Measurements from ENCODE around the gene MIOX. TPM values are rescaled to one million over a fixed set of nuclear protein-coding genes. Genes with fewer than 3 reads are reported as not detected.

MIOX gene
- total RNA-seq, 2 experiments from 2014 or later = 0.48 to 0.60 TPM

GRCh38 chr22:50525858-50526107, 39.1 kb downstream of the MIOX start:
- peak overlapping the region; percentile 86 for H3K27ac Mint-ChIP-seq
- CTCF ChIA-PET = interaction anchor here (0.6 to 6.0 kb wide), 46 partner anchors 9 to 339 kb away, joined by 3 to 150 read pairs (median 5); partner anchors contain the start of genes ARSA, CHKB, CPT1B and HDAC10
- peak overlapping the region; percentile 86 for H3K4me3 Mint-ChIP-seq

GRCh38 chr22:50526108-50526833, 39.6 kb downstream of the MIOX start:
- peak; percentile 89 for DNase-seq
- Mint-ChIP-seq H3K36me3 (ENCODE audit: low read depth) (peaks cover 47% of the 10 kb centered on the region), H3K27me3 (no peaks in the 10 kb centered on the region), H3K9me3 (no peaks in the 10 kb centered on the region), H3K4me3 (peak overlapping the region; percentile 83), H3K4me1 (peaks cover 43% of the 10 kb centered on the region), H3K27ac (peak overlapping the region; percentile 89)
- ChIA-PET POLR2A (interaction anchor here (0.6 to 12.1 kb wide), 40 partner anchors 9 to 554 kb away, joined by 3 to 583 read pairs (median 6); partner anchors contain the start of genes ARSA, CHKB, CPT1B and HDAC10), CTCF (interaction anchor here (0.7 to 6.0 kb wide), 40 partner anchors 9 to 339 kb away, joined by 3 to 150 read pairs (median 5); partner anchors contain the start of genes ARSA, CHKB, CPT1B and HDAC10)

More at GRCh38 chr22:50525858-50526107, 39.1 kb downstream of the MIOX start:
- H3K9me3 Mint-ChIP-seq = no peaks in the 10 kb centered on the region
- no peak for DNase-seq
- peaks cover 45% of the 10 kb centered on the region for H3K36me3 Mint-ChIP-seq (ENCODE audit: low read depth)
- peaks cover 43% of the 10 kb centered on the region for H3K4me1 Mint-ChIP-seq
- POLR2A ChIA-PET = interaction anchor here (0.6 to 12.1 kb wide), 45 partner anchors 9 to 554 kb away, joined by 3 to 583 read pairs (median 4); partner anchors contain the start of genes ADM2, ARSA, CHKB and CPT1B
- no peaks in the 10 kb centered on the region for H3K27me3 Mint-ChIP-seq

GRCh38 chr22:50526834-50527801, 40.5 kb downstream of the MIOX start:
- Mint-ChIP-seq H3K27me3 (no peaks in the 10 kb centered on the region), H3K27ac (peak overlapping the region; percentile 89), H3K4me1 (peaks cover 43% of the 10 kb centered on the region), H3K9me3 (no peaks in the 10 kb centered on the region), H3K36me3 (ENCODE audit: low read depth) (peaks cover 48% of the 10 kb centered on the region), H3K4me3 (peak overlapping the region; percentile 83)
- peak; percentile 69 for DNase-seq
- POLR2A ChIA-PET = interaction anchor here (0.7 to 12.1 kb wide), 12 partner anchors 11 to 94 kb away, joined by 3 to 583 read pairs (median 18); partner anchors contain the start of genes CHKB, KLHDC7B, LMF2 and NCAPH2
- CTCF ChIA-PET = interaction anchor here (0.6 to 6.0 kb wide), 7 partner anchors 15 to 251 kb away, joined by 3 to 150 read pairs (median 4); partner anchors contain the start of genes KLHDC7B, LMF2 and SYCE3

DNA sequence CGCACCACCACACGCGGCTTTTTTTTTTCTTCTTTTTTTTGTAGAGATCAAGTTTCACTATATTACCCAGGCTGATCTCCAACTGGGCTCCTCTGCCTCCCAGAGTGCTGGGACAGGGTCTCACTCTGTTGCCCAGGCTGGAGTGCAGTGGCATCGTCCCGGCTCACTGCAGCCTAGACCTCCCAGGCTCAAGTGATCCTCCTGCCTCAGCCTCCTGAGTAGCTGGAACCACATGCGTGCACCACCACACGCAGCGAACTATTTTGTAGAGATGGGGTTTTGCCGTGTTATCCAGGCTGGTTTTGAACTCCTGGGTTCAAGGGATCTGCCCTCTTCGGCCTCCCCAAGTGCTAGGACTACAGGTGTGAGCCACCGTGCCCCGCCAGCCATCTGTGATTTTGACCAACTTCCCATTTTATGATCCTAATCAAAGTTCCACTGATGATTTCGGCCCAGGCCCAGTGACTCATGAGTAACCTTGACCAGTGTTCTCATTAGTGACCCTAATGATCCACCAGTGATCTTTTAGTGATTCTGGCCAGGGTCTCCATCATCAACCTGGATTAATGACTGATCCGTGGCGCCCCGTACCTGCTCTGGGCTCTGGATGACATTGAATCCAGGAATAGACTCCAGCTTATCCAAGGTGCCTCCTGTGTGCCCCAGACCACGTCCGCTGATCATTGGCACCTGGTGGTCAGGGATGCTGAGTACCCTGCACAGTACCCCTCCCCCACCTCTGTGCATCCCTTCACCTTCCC, 41.4 kb downstream of the MIOX start:
- Mint-ChIP-seq H3K27me3 (no peaks in the 10 kb centered on the region), H3K27ac (peak overlapping the region; percentile 89), H3K4me3 (peak overlapping the region; percentile 83), H3K36me3 (ENCODE audit: low read depth) (peaks cover 49% of the 10 kb centered on the region), H3K9me3 (no peaks in the 10 kb centered on the region), H3K4me1 (peaks cover 48% of the 10 kb centered on the region)
- no peak for DNase-seq
- CTCF ChIA-PET = interaction anchor here (1.1 to 6.0 kb wide), 5 partner anchors 14 to 252 kb away, joined by 3 to 150 read pairs (median 7); partner anchors contain the start of genes KLHDC7B, LMF2 and SYCE3
- POLR2A ChIA-PET = interaction anchor here (0.8 to 12.1 kb wide), 15 partner anchors 10 to 277 kb away, joined by 3 to 583 read pairs (median 9); partner anchors contain the start of genes CHKB, HDAC10, KLHDC7B and LMF2

DNA sequence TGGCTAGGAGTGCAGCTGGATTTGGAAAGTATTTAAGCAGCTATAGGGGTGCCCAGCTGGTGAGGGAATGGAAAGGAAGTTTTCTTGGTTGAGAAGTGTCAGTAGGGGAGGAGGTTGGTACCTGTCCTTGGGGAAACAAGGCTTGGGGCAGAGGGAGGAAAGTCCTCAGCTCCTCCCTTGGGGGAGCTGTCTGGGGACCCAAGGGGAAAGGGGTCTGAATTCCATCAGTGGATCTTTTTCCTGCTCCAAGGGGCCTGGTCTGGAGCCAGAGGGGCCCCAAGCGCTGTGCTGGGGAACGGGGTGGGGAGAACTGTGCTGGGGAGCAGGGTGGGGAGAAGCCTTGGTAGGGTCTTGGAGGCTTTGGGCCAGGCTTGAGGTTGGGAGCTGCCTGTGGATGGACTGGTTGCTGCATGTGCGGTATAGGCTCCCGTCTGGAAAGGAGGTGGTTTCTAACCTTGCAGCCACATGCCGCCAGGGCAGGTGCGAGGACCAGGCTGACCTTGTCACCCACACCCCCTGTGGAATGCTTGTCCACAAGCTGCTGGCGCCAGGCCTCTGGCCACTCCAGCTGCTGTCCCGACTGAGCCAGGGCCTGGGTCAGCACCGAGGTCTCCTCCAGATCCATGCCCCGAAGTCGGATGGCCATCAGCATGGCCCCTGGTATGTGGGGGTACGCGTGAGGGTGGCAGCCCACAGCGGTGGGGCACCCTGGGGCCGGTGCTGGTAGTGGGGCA, 42.2 kb downstream of the MIOX start:
- H3K27ac Mint-ChIP-seq = peak overlapping the region; percentile 89
- peaks cover 49% of the 10 kb centered on the region for H3K4me1 Mint-ChIP-seq
- DNase-seq = no peak
- ChIA-PET CTCF (interaction anchor here (1.4 to 6.0 kb wide), 4 partner anchors 13 to 92 kb away, joined by 4 to 150 read pairs (median 14); partner anchors contain the start of genes KLHDC7B, LMF2, NCAPH2 and SYCE3), POLR2A (interaction anchor here (0.6 to 12.1 kb wide), 16 partner anchors 9 to 277 kb away, joined by 3 to 583 read pairs (median 6); partner anchors contain the start of genes CHKB, HDAC10, LMF2 and NCAPH2)
- H3K9me3 Mint-ChIP-seq = no peaks in the 10 kb centered on the region
- H3K27me3 Mint-ChIP-seq = no peaks in the 10 kb centered on the region
- peak overlapping the region; percentile 83 for H3K4me3 Mint-ChIP-seq
- peaks cover 44% of the 10 kb centered on the region for H3K36me3 Mint-ChIP-seq (ENCODE audit: low read depth)

DNA sequence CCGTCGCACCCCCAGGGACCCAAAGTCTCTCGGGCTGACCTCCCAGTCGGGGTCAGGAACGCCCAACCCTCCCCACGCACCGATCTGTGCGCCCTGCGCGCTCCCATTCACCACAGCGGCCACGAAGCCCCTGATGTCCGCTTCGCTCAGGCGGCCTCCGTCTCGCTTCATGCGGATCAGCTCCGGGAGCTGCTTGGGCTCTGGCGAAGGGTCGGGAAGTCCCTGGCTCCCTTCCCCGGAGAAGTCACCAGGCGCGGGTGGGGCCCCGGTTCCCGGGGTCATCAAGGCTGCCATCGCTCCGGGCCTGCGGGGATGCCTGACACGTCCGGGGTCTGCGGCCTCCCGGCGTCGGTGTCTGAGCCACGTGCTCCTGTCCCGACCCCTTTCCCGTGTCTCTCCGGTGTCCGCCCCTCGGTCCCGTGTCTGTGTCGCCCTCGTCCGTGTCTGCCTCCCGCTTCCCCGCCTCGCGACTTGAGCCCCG, 42.8 kb downstream of the MIOX start:
- H3K36me3 Mint-ChIP-seq (ENCODE audit: low read depth) = peaks cover 42% of the 10 kb centered on the region
- no peak for DNase-seq
- ChIA-PET POLR2A (interaction anchor here (0.6 to 12.1 kb wide), 23 partner anchors 9 to 578 kb away, joined by 3 to 583 read pairs (median 4); partner anchors contain the start of genes ARSA, CHKB, KLHDC7B and LMF2), CTCF (interaction anchor here (1.0 to 6.0 kb wide), 5 partner anchors 12 to 92 kb away, joined by 4 to 150 read pairs (median 6); partner anchors contain the start of genes KLHDC7B, LMF2, NCAPH2 and SYCE3)
- H3K4me3 Mint-ChIP-seq = peak overlapping the region; percentile 83
- H3K9me3 Mint-ChIP-seq = no peaks in the 10 kb centered on the region
- H3K27ac Mint-ChIP-seq = peak overlapping the region; percentile 89
- H3K4me1 Mint-ChIP-seq = peaks cover 53% of the 10 kb centered on the region
- no peaks in the 10 kb centered on the region for H3K27me3 Mint-ChIP-seq

DNA sequence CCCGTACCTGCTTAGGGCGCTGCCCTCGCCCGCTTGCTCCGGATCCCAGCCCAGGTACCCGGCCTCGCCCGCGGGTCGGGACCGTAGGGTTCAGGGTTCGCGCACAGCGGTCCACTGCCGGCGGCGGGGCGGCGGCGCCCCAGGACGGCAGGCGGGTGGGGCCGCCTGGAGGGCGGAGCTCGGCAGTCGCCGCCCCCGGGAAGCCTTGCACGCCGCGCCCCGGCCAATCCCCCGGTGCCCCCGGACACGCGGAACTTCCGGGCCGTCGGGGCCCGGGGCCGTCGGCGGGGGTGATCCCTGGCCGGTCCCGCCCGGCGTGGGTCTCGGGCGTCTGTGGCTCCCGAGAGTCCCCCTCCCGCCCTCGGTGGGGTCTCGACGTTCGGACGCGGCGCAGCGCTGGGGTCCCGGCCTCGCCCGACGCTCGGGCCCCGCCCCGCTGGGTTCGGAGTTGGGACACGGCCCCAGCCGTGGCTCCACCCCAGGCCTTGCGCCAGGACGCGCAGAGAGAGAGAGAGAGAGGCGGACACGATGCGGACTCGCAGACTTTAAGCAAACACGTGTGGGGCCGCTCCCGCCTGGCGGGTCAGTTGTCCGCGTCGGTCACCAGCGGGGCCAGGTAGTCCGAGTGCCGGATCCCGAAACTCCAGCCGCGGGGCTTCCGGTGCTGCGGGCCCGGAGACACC, 43.4 kb downstream of the MIOX start, which contains the start of gene TYMP:
TYMP (minus strand) TSS at position 116 of the 683 bp plus-strand sequence. CDS start 303 bp downstream, outside the sequence.
- Mint-ChIP-seq H3K4me3 (peak within 1 kb of the TSS; percentile 95), H3K36me3 (ENCODE audit: low read depth) (peaks cover 37% of the 10 kb centered on the region), H3K4me1 (peaks cover 50% of the 10 kb centered on the region), H3K9me3 (no peaks in the 10 kb centered on the region), H3K27me3 (no peaks in the 10 kb centered on the region), H3K27ac (peak within 1 kb of the TSS; percentile 98)
- CTCF ChIA-PET = interaction anchor here (1.0 to 6.0 kb wide), 5 partner anchors 12 to 91 kb away, joined by 4 to 150 read pairs (median 6); partner anchors contain the start of genes KLHDC7B, LMF2, NCAPH2 and SYCE3
- DNase-seq = peak; percentile 84
- POLR2A ChIA-PET = interaction anchor here (0.7 to 12.1 kb wide), 21 partner anchors 8 to 579 kb away, joined by 3 to 583 read pairs (median 4); partner anchors contain the start of genes ARSA, CHKB, KLHDC7B and LMF2

DNA sequence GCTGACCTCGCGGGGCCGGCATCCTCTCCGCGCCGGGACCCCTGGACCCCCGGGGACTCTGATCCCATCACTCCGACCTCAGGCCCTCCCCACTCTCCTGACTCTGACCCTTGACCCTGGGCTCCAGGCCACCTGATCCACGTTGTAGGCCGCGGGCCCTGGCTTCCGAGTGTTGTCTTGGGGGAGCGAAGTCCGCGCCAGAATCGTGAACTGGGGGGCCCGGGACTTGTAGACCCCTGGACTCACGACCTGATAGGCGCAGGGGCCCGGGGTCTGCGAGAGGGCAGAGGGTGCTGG, 43.9 kb downstream of the MIOX start:
- DNase-seq = no peak
- ChIA-PET POLR2A (interaction anchor here (0.6 to 12.1 kb wide), 10 partner anchors 8 to 340 kb away, joined by 3 to 583 read pairs (median 20); partner anchors contain the start of genes CHKB, KLHDC7B, LMF2 and NCAPH2), CTCF (interaction anchor here (0.9 kb wide), 1 partner anchor 8 kb away, joined by 3 read pairs; no protein-coding TSS in a partner anchor)
- peak overlapping the region; percentile 95 for H3K4me3 Mint-ChIP-seq
- H3K27ac Mint-ChIP-seq = peak overlapping the region; percentile 98
- no peaks in the 10 kb centered on the region for H3K9me3 Mint-ChIP-seq
- no peaks in the 10 kb centered on the region for H3K27me3 Mint-ChIP-seq
- peaks cover 37% of the 10 kb centered on the region for H3K36me3 Mint-ChIP-seq (ENCODE audit: low read depth)
- peaks cover 51% of the 10 kb centered on the region for H3K4me1 Mint-ChIP-seq

DNA sequence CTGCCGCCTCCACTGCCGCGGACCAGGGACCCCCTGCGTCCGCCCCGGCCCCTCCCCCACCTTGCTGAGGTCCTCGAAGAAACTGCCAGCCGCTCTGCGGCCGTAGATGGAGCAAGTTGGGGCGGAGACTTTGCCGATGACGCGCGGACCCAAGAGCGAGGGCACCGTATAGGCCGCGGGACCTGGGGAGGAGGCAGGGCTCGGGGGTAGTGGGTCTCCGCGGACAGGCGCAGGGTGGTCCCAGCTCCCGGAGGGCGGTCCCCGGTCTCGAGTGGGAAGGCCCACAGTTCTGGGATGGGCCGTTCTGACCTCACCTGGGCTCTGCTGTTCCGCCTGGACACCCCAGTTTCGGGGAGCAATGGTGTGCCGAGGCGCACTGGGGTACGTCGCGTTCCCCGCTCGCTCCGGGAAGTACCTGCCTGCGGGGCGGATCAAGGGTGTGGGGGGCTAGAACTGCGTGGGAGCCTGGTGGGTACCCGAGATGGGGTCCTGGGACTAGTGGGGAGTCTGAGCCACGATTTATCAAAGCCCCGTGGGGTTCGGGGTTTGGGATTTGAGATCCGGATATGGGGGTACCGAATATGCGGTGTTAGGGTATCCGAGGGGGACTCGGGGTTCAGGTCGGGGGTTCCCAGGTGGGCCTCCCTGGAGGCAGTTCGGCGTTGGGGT, 44.4 kb downstream of the MIOX start:
- peak overlapping the region; percentile 98 for H3K27ac Mint-ChIP-seq
- peaks cover 37% of the 10 kb centered on the region for H3K36me3 Mint-ChIP-seq (ENCODE audit: low read depth)
- CTCF ChIA-PET = interaction anchor here (0.9 to 2.4 kb wide), 4 partner anchors 8 to 32 kb away, joined by 3 to 7 read pairs (median 4); partner anchors contain the start of gene SYCE3
- H3K27me3 Mint-ChIP-seq = no peaks in the 10 kb centered on the region
- POLR2A ChIA-PET = interaction anchor here (0.6 to 12.1 kb wide), 12 partner anchors 7 to 340 kb away, joined by 3 to 583 read pairs (median 11); partner anchors contain the start of genes CHKB, KLHDC7B, LMF2 and NCAPH2
- DNase-seq = peak; percentile 90
- H3K4me1 Mint-ChIP-seq = peaks cover 53% of the 10 kb centered on the region
- no peaks in the 10 kb centered on the region for H3K9me3 Mint-ChIP-seq
- peak overlapping the region; percentile 95 for H3K4me3 Mint-ChIP-seq
